Fibroblast of pulmonary artery (primary cell): Measurements from ENCODE around the gene CACNA1C.

Experiments
- DNase-seq: peaks from one replicate; pipeline ENCODE4 v3.0.0-alpha.2; 2010; ENCODE audit warnings: low read depth
- H3K4me3 ChIP-seq: replicated peaks from 2 replicates; pipeline ENCODE4 v1.5.1; 2011; ENCODE audit warnings: low read depth, mild to moderate bottlenecking, control low read depth, low read length, moderate library complexity
- CTCF ChIP-seq: IDR thresholded peaks from 2 replicates; pipeline ENCODE4 v1.5.1; 2011; ENCODE audit warnings: mild to moderate bottlenecking, control low read depth, low read length, inconsistent platforms; ENCODE audit errors: missing control alignments

Gene CACNA1C

GRCh38 chr12:2698566-2698965 lies 645.8 kb downstream of the CACNA1C start:
- no peak overlapping the region for H3K4me3 ChIP-seq
- no peak for TF ChIP-seq CTCF
- no peak for DNase-seq

GRCh38 chr12:2710701-2711100 lies 657.9 kb downstream of the CACNA1C start:
- no peak for DNase-seq
- no peak overlapping the region for H3K4me3 ChIP-seq
- no peak for TF ChIP-seq CTCF

GRCh38 chr12:2719392-2719791 lies 666.6 kb downstream of the CACNA1C start:
- H3K4me3 ChIP-seq, result no peak overlapping the region
- no peak for TF ChIP-seq CTCF
- DNase-seq, result no peak

GRCh38 chr12:2722806-2723205 lies 670.0 kb downstream of the CACNA1C start:
- H3K4me3 ChIP-seq, result no peak overlapping the region
- DNase-seq, result peak; percentile 3
- no peak for TF ChIP-seq CTCF

- no peak for DNase-seq
- H3K4me3 ChIP-seq, result no peak overlapping the region
- TF ChIP-seq CTCF, result no peak
These were observed 679.5 kb downstream of the CACNA1C start for GRCh38 chr12:2732290-2732689.

GRCh38 chr12:2733493-2734355 lies 680.9 kb downstream of the CACNA1C start:
- no peak overlapping the region for H3K4me3 ChIP-seq
- no peak for DNase-seq
- TF ChIP-seq CTCF, result no peak

- no peak for TF ChIP-seq CTCF
- DNase-seq, result no peak
- no peak overlapping the region for H3K4me3 ChIP-seq
These were observed 682.6 kb downstream of the CACNA1C start for GRCh38 chr12:2735432-2735831.
